ENCODE results near the gene IFIH1.

The IFIH1 gene

GRCh38 chr2:162297925-162298552 is 20.4 kb downstream of the IFIH1 start:
- no peak for TF ChIP-seq ZNF274 (IDR thresholded peaks at IDR 0.05; ENCODE audit: low read depth, low read length)
- no peak overlapping the region for H3K4me3 ChIP-seq (ENCODE audit: low read length)

GRCh38 chr2:162295009-162295408 is 23.5 kb downstream of the IFIH1 start:
- H3K4me3 ChIP-seq (ENCODE audit: low read length), result no peak overlapping the region
- no peak for TF ChIP-seq ZNF274 (IDR thresholded peaks at IDR 0.05; ENCODE audit: low read depth, low read length)

GRCh38 chr2:162293122-162293786 is 25.2 kb downstream of the IFIH1 start:
- H3K4me3 ChIP-seq (ENCODE audit: low read length), result no peak overlapping the region
- TF ChIP-seq ZNF274 (IDR thresholded peaks at IDR 0.05; ENCODE audit: low read depth, low read length), result no peak

GRCh38 chr2:162291748-162292147 is 26.7 kb downstream of the IFIH1 start:
- no peak for TF ChIP-seq ZNF274 (IDR thresholded peaks at IDR 0.05; ENCODE audit: low read depth, low read length)
- H3K4me3 ChIP-seq (ENCODE audit: low read length), result no peak overlapping the region

GRCh38 chr2:162282765-162283425 is 35.6 kb downstream of the IFIH1 start:
- TF ChIP-seq ZNF274 (IDR thresholded peaks at IDR 0.05; ENCODE audit: low read depth, low read length), result no peak
- H3K4me3 ChIP-seq (ENCODE audit: low read length), result no peak overlapping the region

- no peak overlapping the region for H3K4me3 ChIP-seq (ENCODE audit: low read length)
- TF ChIP-seq ZNF274 (IDR thresholded peaks at IDR 0.05; ENCODE audit: low read depth, low read length), result no peak
Observed at GRCh38 chr2:162280654-162281053, 37.8 kb downstream of the IFIH1 start.

- no peak overlapping the region for H3K4me3 ChIP-seq (ENCODE audit: low read length)
- no peak for TF ChIP-seq ZNF274 (IDR thresholded peaks at IDR 0.05; ENCODE audit: low read depth, low read length)
Observed at GRCh38 chr2:162277381-162277780, 41.1 kb downstream of the IFIH1 start.

- no peak for TF ChIP-seq ZNF274 (IDR thresholded peaks at IDR 0.05; ENCODE audit: low read depth, low read length)
- H3K4me3 ChIP-seq (ENCODE audit: low read length), result no peak overlapping the region
Observed at GRCh38 chr2:162267996-162268395, 50.5 kb downstream of the IFIH1 start.

GRCh38 chr2:162267496-162267895 is 51.0 kb downstream of the IFIH1 start:
- no peak overlapping the region for H3K4me3 ChIP-seq (ENCODE audit: low read length)
- TF ChIP-seq ZNF274 (IDR thresholded peaks at IDR 0.05; ENCODE audit: low read depth, low read length), result no peak

- no peak for TF ChIP-seq ZNF274 (IDR thresholded peaks at IDR 0.05; ENCODE audit: low read depth, low read length)
- no peak overlapping the region for H3K4me3 ChIP-seq (ENCODE audit: low read length)
Observed at GRCh38 chr2:162266460-162266760, 52.1 kb downstream of the IFIH1 start.

GRCh38 chr2:162265666-162266459 is 52.6 kb downstream of the IFIH1 start:
- H3K4me3 ChIP-seq (ENCODE audit: low read length), result no peak overlapping the region
- TF ChIP-seq ZNF274 (IDR thresholded peaks at IDR 0.05; ENCODE audit: low read depth, low read length), result no peak

- no peak overlapping the region for H3K4me3 ChIP-seq (ENCODE audit: low read length)
Observed at GRCh38 chr2:162261032-162261945, 57.2 kb downstream of the IFIH1 start.

GRCh38 chr2:162258686-162259085 is 59.8 kb downstream of the IFIH1 start:
- no peak overlapping the region for H3K4me3 ChIP-seq (ENCODE audit: low read length)
- no peak for TF ChIP-seq ZNF274 (IDR thresholded peaks at IDR 0.05; ENCODE audit: low read depth, low read length)

More at GRCh38 chr2:162261032-162261945, 57.2 kb downstream of the IFIH1 start:
- TF ChIP-seq ZNF274 (IDR thresholded peaks at IDR 0.05; ENCODE audit: low read depth, low read length), result no peak
